NCI-H748 (cell line): ENCODE measurements around the gene FBXO28.

Experiments
- DNase-seq: peaks from one replicate; lab custom pipeline; 2025; ENCODE audit not compliant: unreplicated experiment; lab: John Stamatoyannopoulos, UW

The FBXO28 gene

GRCh38 chr1:224095339-224095738 is 18.6 kb upstream of the FBXO28 start:
- DNase-seq = no peak

- no peak for DNase-seq
These were observed 18.0 kb upstream of the FBXO28 start for GRCh38 chr1:224095867-224096266.

DNA sequence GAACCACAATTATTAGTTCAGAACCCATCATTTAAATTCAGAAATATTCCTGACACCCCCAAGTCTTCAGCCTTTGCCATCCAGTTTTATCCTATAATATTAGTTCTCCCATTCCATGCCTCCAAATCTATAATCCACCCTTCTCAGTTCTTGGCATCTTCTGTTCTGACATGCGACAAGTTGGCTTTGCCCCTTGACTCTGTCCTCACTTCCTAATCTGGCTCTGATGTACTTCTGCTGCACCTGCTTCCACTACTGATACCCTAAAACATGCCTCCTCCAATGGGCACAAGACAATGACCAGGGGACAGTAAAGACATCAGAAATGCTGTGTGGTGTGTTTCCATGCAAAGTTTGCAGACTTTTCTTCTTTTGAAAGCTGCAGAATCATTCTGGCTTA is 17.1 kb upstream of the FBXO28 start:
- no peak for DNase-seq

DNA sequence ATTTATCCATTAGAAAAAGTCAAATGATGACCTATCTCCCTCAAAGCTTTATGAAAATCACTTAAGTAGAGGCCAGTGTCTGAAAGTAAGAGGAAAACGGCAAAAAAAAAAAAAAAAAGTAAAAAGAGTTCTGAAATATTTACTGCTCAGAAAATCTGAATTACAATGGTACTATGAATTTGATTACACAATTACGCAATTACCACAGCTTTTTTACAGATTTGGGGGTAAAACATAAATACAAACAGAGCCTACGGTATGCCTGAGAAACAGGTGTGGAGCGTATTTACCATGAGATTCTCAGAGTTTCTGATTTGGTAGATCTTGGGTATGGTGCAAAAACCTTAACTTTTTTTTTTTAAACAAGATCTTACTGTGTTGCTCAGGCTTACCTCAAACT is 15.9 kb upstream of the FBXO28 start:
- DNase-seq = no peak

DNA sequence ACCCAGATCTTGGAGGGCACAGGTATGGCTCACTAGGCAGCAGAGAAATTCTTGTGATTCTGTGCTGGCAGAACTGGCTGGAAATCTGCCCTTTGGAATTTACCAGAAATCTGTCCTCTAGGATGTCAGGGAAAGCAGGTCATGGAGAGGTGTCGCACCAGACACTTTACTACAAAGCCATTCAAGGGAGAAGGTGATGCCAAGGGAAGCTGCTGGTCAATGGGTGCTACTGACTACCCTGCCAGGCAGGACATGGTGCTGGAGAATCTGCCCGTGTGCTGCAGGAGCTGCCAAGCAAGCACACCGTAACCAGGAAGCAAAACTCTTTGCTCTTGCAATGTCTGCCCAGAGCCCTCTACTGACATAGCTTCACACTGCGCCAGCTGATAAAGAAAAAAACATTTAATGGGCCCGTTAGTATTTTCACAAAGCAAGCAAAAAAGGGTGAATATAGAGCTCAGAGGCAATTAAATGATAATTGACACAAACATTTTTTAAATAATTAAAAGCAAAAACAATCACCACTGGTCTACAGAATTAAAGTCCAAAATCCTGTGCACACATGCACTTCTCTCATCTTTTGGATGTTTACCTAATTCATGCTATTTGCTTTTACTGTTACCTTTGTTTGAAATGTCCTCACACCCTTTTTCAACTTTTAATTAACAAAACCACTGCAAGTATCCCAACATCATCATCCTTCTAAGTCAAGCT is 7.2 kb upstream of the FBXO28 start:
- peak; percentile 46 for DNase-seq

DNA sequence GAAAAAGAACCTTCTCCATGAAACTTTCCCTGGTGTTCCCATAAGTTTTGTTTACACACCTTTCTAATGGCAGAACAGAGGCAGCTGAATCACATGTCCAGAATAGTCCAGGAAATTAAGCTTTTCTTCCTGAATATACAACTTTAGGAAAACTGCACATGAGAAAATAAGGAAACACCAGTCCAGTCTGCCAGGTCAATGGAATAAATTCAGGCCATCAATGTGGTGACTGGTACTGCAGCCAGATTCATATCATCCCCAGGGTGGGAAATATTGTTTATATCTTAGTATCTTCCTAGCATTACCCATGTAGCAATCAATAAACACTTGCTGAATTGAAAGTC is 6.7 kb upstream of the FBXO28 start:
- no peak for DNase-seq

DNA sequence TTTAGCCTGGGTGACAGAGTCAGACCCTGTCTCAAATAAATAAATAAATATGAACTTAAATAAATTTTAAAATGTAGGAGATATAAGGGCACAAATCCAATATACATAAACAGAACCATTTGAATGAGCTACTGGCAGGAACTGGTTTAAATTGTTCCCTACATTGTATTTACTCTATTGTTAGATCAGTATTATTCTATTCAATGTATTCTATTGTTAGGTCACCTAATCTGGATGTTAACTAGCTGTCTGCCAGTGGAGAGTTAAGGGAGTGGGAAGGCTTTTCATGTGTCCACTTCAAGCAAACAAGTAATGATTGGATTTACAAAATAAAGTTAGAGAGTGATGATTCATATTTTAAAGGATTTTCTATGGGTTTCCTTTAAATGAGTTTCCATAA is 4.9 kb upstream of the FBXO28 start:
- DNase-seq = no peak

- DNase-seq = no peak
These were observed 3.9 kb upstream of the FBXO28 start for GRCh38 chr1:224109981-224110380.

GRCh38 chr1:224113005-224113404 is 906 bp upstream of the FBXO28 start:
- no peak for DNase-seq

DNA sequence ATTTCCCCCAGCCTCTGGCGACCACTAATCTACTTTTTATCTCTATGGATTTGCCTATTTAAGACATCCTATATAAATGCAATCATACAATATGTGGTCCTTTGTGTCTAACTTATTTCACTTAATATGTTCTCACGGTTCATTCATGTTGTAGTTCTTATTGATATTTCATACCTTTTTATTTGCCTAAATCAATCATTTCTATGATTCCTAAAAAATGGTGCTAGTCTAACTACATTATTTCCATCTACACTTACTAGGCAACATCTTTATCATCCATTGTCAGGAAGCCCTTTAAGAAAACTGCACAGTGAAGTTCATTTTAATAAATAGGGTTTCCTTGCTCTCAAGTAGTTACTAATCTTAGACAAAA is 380 bp upstream of the FBXO28 start:
- no peak for DNase-seq

DNA sequence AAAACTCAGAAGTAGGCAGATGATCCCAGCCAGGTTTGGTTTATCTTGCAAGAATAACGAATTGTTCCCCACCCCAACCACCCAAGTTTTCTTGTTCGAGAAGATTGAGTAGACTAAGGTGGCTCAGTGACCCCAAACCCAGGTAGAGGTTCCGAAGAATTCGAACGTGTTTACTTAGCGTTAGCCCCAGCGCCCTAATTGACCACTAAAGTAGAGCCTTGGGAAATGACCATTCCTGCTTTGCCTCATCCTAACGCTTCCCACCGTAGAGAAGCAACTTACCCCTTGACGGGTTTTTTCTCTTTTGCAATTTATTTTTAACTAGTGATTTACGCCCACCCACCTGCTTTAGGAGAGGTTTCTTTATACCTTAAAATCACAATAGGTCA is 870 bp downstream of the FBXO28 start:
- peak; percentile 27 for DNase-seq

- DNase-seq = peak; percentile 55
These were observed 2.2 kb downstream of the FBXO28 start for GRCh38 chr1:224116131-224116530.

GRCh38 chr1:224118688-224119087 is 4.8 kb downstream of the FBXO28 start:
- no peak for DNase-seq

- DNase-seq = no peak
These were observed 9.2 kb downstream of the FBXO28 start for GRCh38 chr1:224123136-224123535.

DNA sequence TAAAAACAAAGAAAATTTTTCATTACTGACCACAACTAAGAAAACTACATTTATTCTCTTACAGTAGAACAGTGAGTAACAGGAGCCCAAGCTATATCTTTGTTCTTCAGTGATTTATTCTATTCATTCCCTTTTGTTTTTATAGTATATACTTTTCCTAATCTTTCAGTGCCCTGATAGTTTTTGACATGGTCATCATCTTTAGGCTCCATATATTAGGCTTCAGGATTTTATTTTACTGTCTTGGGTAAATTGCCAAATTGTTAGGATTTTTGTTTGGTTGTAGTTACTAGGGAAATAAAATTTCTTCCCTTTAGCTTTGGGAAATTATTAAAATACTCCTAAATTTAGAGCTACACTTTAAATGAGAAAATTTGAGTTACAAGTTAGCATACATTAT is 10.3 kb downstream of the FBXO28 start:
- DNase-seq = no peak

DNA sequence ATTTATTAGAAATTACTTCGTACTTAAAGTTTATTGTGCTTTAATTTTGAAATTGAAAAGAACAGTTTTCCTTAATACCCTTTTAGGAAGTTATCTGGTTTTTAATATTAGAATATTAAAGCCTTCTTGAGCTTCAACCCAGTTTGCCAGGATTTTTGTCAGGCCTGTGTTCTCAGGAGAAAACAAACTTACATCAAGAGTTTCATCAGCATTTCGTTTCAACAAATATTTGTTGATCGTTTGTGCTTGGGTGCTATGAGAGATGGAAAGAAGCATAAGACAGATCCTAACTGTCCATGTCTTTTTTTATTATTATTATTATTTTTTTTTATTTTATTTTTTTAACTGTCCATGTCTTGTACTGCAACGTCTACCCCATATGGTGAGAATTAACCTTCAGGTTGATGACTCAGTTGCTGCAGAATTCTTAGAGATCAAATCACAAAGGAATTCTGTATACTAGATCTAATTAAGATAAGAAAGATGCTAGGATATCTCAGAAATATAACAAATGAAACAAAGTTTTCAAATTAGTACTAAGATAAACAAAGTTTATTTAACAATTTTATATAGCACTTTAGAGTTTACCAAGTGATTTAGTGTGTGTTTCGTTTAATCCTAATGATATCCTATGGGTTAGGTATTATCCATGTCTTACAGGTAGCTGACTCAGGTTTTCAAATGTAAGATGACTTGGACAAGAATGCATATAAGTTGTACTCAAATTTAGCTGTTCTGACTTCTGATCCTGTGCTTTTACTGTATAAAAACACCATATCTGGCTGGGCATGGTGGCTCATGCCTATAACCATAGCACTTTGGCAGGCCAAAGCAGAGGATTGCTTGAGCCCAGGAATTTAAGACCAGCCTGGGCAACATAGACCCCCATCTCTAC is 14.3 kb downstream of the FBXO28 start:
- DNase-seq = no peak

- no peak for DNase-seq
These were observed 17.3 kb downstream of the FBXO28 start for GRCh38 chr1:224131253-224131652.

DNA sequence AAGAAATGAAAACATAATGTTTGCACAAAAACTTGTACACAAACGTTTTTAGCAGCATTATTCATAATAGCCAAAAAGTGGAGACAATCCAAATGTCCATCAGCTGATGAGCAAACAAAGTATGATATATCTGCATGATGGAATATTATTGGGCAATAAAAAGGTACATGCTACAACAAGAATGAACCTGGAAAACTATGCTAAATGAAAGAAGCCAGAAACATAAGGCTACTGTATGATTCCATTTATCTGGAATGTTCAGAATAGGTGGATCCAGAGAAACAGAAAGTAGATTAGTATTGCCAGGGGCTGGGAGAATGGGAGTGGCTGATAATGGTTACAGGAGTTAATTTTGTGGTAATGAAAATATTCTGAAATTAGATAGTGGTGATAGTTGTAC is 19.0 kb downstream of the FBXO28 start:
- DNase-seq = no peak

GRCh38 chr1:224133741-224134299 is 19.9 kb downstream of the FBXO28 start:
- no peak for DNase-seq

DNA sequence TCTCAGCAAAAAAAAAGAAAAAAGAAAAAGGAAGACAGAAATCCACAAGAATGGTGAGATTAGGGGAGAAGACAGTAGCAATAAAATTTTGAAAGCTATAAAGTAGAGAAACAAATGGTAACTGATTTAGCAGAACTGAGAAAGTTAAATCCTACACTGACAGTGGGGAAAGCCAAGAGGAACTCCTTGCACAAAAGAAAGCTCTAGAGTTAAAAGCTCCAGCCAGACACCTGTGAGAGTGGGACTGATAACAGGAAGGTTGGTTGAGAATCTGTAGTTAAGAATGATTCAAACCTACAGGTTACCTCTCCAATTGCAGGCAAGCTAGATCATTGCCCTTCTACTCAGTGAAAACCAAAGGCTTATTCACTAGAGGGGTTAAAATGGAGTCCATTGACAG is 23.6 kb downstream of the FBXO28 start:
- DNase-seq = no peak

DNA sequence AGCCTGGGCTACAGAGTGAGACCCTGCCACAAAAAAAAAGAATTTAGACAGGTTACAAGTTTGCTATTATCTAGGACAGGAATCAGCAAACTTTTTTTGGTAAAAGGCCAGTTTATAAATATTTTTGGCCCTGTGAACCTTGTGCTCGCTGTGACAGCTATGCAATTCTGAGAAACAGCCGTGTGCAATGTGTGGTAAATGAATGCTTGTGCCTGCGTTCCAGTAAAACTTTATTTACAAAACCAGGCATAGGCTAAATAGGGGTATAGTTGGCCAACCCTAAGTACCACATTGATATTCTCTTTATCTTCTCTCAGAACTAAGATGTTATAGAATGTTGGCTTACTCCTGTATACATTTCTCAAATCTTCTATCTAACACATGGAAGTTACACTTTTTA is 24.3 kb downstream of the FBXO28 start:
- DNase-seq = no peak

DNA sequence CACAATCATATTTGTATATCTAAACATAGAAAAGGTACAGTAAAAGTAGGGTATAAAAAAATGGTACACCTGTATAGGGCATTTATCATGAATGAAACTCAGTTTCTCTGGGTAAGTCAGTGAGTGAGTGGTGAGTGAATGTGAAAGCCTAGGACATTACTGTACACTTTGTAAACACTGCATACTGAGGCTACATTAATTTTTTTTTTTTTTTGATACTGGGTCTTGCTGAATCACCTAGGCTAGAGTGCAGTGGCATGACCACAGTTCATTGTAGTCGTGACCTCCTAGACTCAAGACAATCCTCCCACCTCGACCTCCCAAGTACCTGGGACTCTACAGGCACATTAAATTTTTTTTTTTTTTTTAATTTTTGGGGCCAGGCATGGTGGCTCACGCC is 27.8 kb downstream of the FBXO28 start:
- no peak for DNase-seq
